B cell (primary cell): ENCODE measurements around the gene KIAA1328. TPM values are rescaled to one million over a fixed set of nuclear protein-coding genes. Genes with fewer than 3 reads are reported as not detected.

Source experiments
- ATAC-seq: fragments of 200-7000 bp; cut with Tn5 transposase; one replicate; pipeline ENCODE4 v1.10.0; 2021; ENCODE audit warnings: low read depth, mild to moderate bottlenecking, moderate number of reproducible peaks, moderate library complexity
- CTCF ChIA-PET: fragments of 350-600 bp; sonication (Branson Sonifier 250); formaldehyde crosslinking; loops from one replicate; lab custom pipeline; 2021; ENCODE audit warnings: antibody characterized with exemption, inconsistent platforms; lab: Charles Lee
- POLR2A ChIA-PET: fragments of 350-600 bp; sonication (Branson Sonifier 250); formaldehyde crosslinking; loops from one replicate; lab custom pipeline; 2021; ENCODE audit warnings: antibody characterized with exemption; lab: Charles Lee
- DNase-seq: peaks from one replicate; pipeline ENCODE4 v3.0.0; 2013
- H2AFZ ChIP-seq: 2 replicates; pipeline ENCODE4 v1.6.1; 2012; ENCODE audit warnings: mild to moderate bottlenecking, low read depth, low read length; ENCODE audit not compliant: insufficient read depth, poor library complexity, severe bottlenecking
- H3K27ac ChIP-seq, 2 donors: 1 replicate in 1 of 2; 2 replicates in 1 of 2; pipeline ENCODE4 v1.5.1; 2012 to 2013; ENCODE audit warnings: low read length in 2 of 2, mild to moderate bottlenecking in 2 of 2, moderate library complexity in 1 of 2
- H3K27me3 ChIP-seq, 4 experiments: fragments of 200-600 bp in 1 of 4; sonication (generic) in 1 of 4; replicated peaks in 1 of 4; 1 replicate in 2 of 4; 2 replicates in 2 of 4; pipeline versions ENCODE4 v1.6.1 to v1.7.0; 2013 to 2016; ENCODE audit warnings: low read length in 3 of 4, mild to moderate bottlenecking in 2 of 4, mixed read lengths in 1 of 4, moderate library complexity in 1 of 4; ENCODE audit not compliant: insufficient read depth in 4 of 4, control insufficient read depth in 3 of 4; ENCODE audit errors: control extremely low read depth in 1 of 4
- H3K36me3 ChIP-seq, 2 experiments: replicated peaks in 1 of 2; 1 replicate in 1 of 2; 2 replicates in 1 of 2; pipeline versions ENCODE4 v1.6.1 to v1.7.1; 2013; ENCODE audit warnings: low read length in 1 of 2; ENCODE audit not compliant: insufficient read depth in 2 of 2, control insufficient read depth in 1 of 2; ENCODE audit errors: control extremely low read depth in 1 of 2, extremely low read depth in 1 of 2
- H3K4me1 ChIP-seq, 2 donors: fragments of 200-600 bp in 1 of 2; sonication (generic) in 1 of 2; 1 replicate in 1 of 2; 2 replicates in 1 of 2; pipeline versions ENCODE4 v1.5.1 to v1.6.1; 2013 to 2017; ENCODE audit warnings: low read length in 2 of 2; ENCODE audit not compliant: control insufficient read depth in 2 of 2, insufficient read depth in 2 of 2
- H3K4me2 ChIP-seq: replicated peaks from 2 replicates; pipeline ENCODE3; 2012; ENCODE audit warnings: mild to moderate bottlenecking, low read depth, low read length; ENCODE audit not compliant: poor library complexity, severe bottlenecking
- H3K4me3 ChIP-seq, 5 experiments: fragments of 200-600 bp in 1 of 5; sonication (generic) in 1 of 5; 1 replicate in 3 of 5; 2 replicates in 2 of 5; pipeline versions ENCODE4 v1.5.1 to v1.7.0; 2011 to 2016; ENCODE audit warnings: low read length in 4 of 5, mild to moderate bottlenecking in 4 of 5, low read depth in 2 of 5, control low read depth in 1 of 5, moderate library complexity in 1 of 5; ENCODE audit not compliant: insufficient read depth in 1 of 5; ENCODE audit errors: control extremely low read depth in 1 of 5, extremely low read depth in 1 of 5
- H3K79me2 ChIP-seq: fragments of 200-600 bp; sonication (generic); one replicate; pipeline ENCODE4 v1.6.0; 2016; ENCODE audit warnings: low read length; ENCODE audit not compliant: control insufficient read depth, insufficient read depth
- H3K9ac ChIP-seq: fragments of 200-600 bp; sonication (generic); 2 replicates; pipeline ENCODE4 v1.6.1; 2017; ENCODE audit warnings: mild to moderate bottlenecking, low read length, moderate library complexity
- H3K9me3 ChIP-seq, 3 donors: one replicate each; pipeline versions ENCODE4 v1.6.1 to v1.7.1; 2013; ENCODE audit warnings: low read length in 2 of 3; ENCODE audit not compliant: control insufficient read depth in 2 of 3, insufficient read depth in 1 of 3; ENCODE audit errors: control extremely low read depth in 1 of 3
- H4K20me1 ChIP-seq: 2 replicates; pipeline ENCODE4 v1.6.0; 2012; ENCODE audit warnings: mild to moderate bottlenecking, low read length; ENCODE audit not compliant: insufficient read depth, control insufficient read depth, poor library complexity, severe bottlenecking
- H3K27ac Mint-ChIP-seq: one replicate; pipeline ENCODE4 v1.8.0; 2021; ENCODE audit warnings: mixed read lengths
- H3K27me3 Mint-ChIP-seq: one replicate; pipeline ENCODE4 v1.8.0; 2021; ENCODE audit warnings: mixed read lengths
- H3K4me1 Mint-ChIP-seq: one replicate; pipeline ENCODE4 v1.8.0; 2021; ENCODE audit warnings: mixed read lengths
- H3K4me3 Mint-ChIP-seq: one replicate; pipeline ENCODE4 v1.8.0; 2021; ENCODE audit warnings: mixed read lengths
- H3K9me3 Mint-ChIP-seq: one replicate; pipeline ENCODE4 v1.8.0; 2022; ENCODE audit warnings: mixed read lengths; ENCODE audit not compliant: insufficient read depth
- CTCF ChIP-seq: fragments of 200-600 bp; IDR thresholded peaks from one replicate; pipeline ENCODE4 v1.8.0; 2022; ENCODE audit warnings: antibody characterized with exemption, mild to moderate bottlenecking
- EZH2 ChIP-seq: IDR thresholded peaks from 2 replicates; pipeline ENCODE4 v1.6.1; 2012; ENCODE audit warnings: borderline replicate concordance, low read depth, mild to moderate bottlenecking, moderate library complexity, low read length; ENCODE audit not compliant: insufficient read depth, poor library complexity, severe bottlenecking
- WGBS: methylation state at CpG from one replicate; pipeline ENCODE4 v1.1.5; 2013; ENCODE audit warnings: missing lambda C conversion rate; ENCODE audit not compliant: insufficient coverage; 5-methylcytosine and 5-hydroxymethylcytosine counted together
- intact Hi-C: fragments of 100-400 bp; cut with micrococcal nuclease; formaldehyde crosslinking; loops from one replicate; pipeline ENCODE4 v1.10.0; 2022
- polyA plus RNA-seq: library from polyadenylated mRNA; depleted of rRNA; stranded (reverse); fragments of >200 nt; gene quantifications from 2 replicates; pipeline ENCODE4 v1.2.3, GENCODE V29; 2012
- total RNA-seq, 2 donors: library from RNA; stranded (reverse); fragments of 120-200 nt in 1 of 2; gene quantifications; 1 replicate in 1 of 2; 2 replicates in 1 of 2; pipeline versions ENCODE4 v1.2.3 to v1.2.4, GENCODE V29; 2013 to 2022

The KIAA1328 gene
- total and polyA plus RNA-seq, 2 donors (not counting 1 experiment from before 2014, with no cell fraction given): 9.1 to 22.1 TPM

- Mint-ChIP-seq H3K27me3 (no peaks in the 10 kb centered on the region), H3K4me3 (no peak overlapping the region), H3K4me1 (no peaks in the 10 kb centered on the region), H3K9me3 (peaks cover 2% of the 10 kb centered on the region), H3K27ac (no peak overlapping the region)
- Histone ChIP-seq H3K4me2 (no peak overlapping the region), H3K4me1 (no peaks in the 10 kb centered on the region), H2AFZ (no peak overlapping the region), H3K27me3 (no peaks in the 10 kb centered on the region), H3K79me2 (no peaks in the 10 kb centered on the region), H3K4me3 (no peak overlapping the region), H3K9me3 (no peaks in the 10 kb centered on the region), H4K20me1 (no peaks in the 10 kb centered on the region), H3K36me3 (no peaks in the 10 kb centered on the region), H3K27ac (no peak overlapping the region), H3K9ac (no peak overlapping the region)
- no peak for ATAC-seq
- ChIA-PET CTCF (no interaction called here), POLR2A (no interaction called here)
- WGBS: no CpG with 5 or more reads among the region's 4 CpGs
- no peak for TF ChIP-seq CTCF
- no peak for TF ChIP-seq EZH2
- no peak for DNase-seq
- intact Hi-C loops: no loop called here
These were observed 316.0 kb downstream of the KIAA1328 start for GRCh38 chr18:37144921-37145320.

GRCh38 chr18:37156330-37156942 lies 327.5 kb downstream of the KIAA1328 start:
- H3K9ac ChIP-seq: no peak overlapping the region
- H3K4me3 ChIP-seq: no peak overlapping the region
- Mint-ChIP-seq H3K4me1 (no peaks in the 10 kb centered on the region), H3K27ac (no peak overlapping the region), H3K9me3 (no peaks in the 10 kb centered on the region), H3K27me3 (no peaks in the 10 kb centered on the region), H3K4me3 (no peak overlapping the region)
- no peak overlapping the region for H2AFZ ChIP-seq
- POLR2A ChIA-PET: no interaction called here
- intact Hi-C loops: no loop called here
- no peaks in the 10 kb centered on the region for H3K9me3 ChIP-seq
- TF ChIP-seq CTCF (no peak), EZH2 (no peak)
- DNase-seq: no peak
- H3K27me3 ChIP-seq: no peaks in the 10 kb centered on the region
- CTCF ChIA-PET: no interaction called here
- no peak overlapping the region for H3K27ac ChIP-seq
- WGBS: 38% methylated on average over 2 of the region's 7 CpGs
- no peaks in the 10 kb centered on the region for H3K79me2 ChIP-seq
- H3K4me2 ChIP-seq: no peak overlapping the region
- H3K36me3 ChIP-seq: no peaks in the 10 kb centered on the region
- no peaks in the 10 kb centered on the region for H4K20me1 ChIP-seq
- no peak for ATAC-seq
- no peaks in the 10 kb centered on the region for H3K4me1 ChIP-seq
